Activated B cell treated with CpG ODN at 0.5 μM for 24 hours (primary cell): ENCODE measurements around the gene AIM2. TPM values are rescaled to one million over a fixed set of nuclear protein-coding genes. Genes with fewer than 3 reads are reported as not detected.
"Not testable (repeated sequence)": the region's sequence is repeated elsewhere in the genome, so short reads cannot be mapped to it uniquely, and the experiment has no call there.

ENCODE experiments used
- ATAC-seq: fragments of 200-7000 bp; cut with Tn5 transposase; one replicate; pipeline ENCODE4 v1.10.0; 2021; ENCODE audit warnings: low read depth, mild to moderate bottlenecking, moderate library complexity
- CTCF ChIA-PET: fragments of 350-600 bp; sonication (Branson Sonifier 250); formaldehyde crosslinking; loops from one replicate; lab custom pipeline; 2021; ENCODE audit warnings: antibody characterized with exemption; lab: Charles Lee
- POLR2A ChIA-PET: fragments of 350-600 bp; sonication (Branson Sonifier 250); formaldehyde crosslinking; loops from one replicate; lab custom pipeline; 2021; ENCODE audit warnings: antibody characterized with exemption; lab: Charles Lee
- DNase-seq: peaks from one replicate; pipeline ENCODE4 v3.0.0; 2022
- H3K27ac Mint-ChIP-seq: one replicate; pipeline ENCODE4 v1.8.0; 2020; ENCODE audit warnings: mixed read lengths
- H3K27me3 Mint-ChIP-seq: one replicate; pipeline ENCODE4 v1.8.0; 2021; ENCODE audit warnings: mixed read lengths
- H3K36me3 Mint-ChIP-seq: one replicate; pipeline ENCODE4 v1.8.0; 2021; ENCODE audit warnings: low read depth, mixed read lengths
- H3K4me1 Mint-ChIP-seq: one replicate; pipeline ENCODE4 v1.8.0; 2021; ENCODE audit warnings: mixed read lengths
- H3K4me3 Mint-ChIP-seq: one replicate; pipeline ENCODE4 v1.8.0; 2020; ENCODE audit warnings: mild to moderate bottlenecking, mixed read lengths
- H3K9me3 Mint-ChIP-seq: one replicate; pipeline ENCODE4 v1.8.0; 2020; ENCODE audit warnings: mixed read lengths
- intact Hi-C: fragments of 100-400 bp; cut with micrococcal nuclease; formaldehyde crosslinking; loops from one replicate; pipeline ENCODE4 v1.15.1; 2024
- total RNA-seq: library from RNA; stranded (reverse); gene quantifications from 2 replicates; pipeline ENCODE4 v1.2.3, GENCODE V29; 2022
- TF ChIP-seq, protein P1 (sequence below): fragments of 200-600 bp; IDR thresholded peaks from one replicate; pipeline ENCODE4 v1.8.0; 2022; ENCODE audit warnings: antibody characterized with exemption, mild to moderate bottlenecking

The AIM2 gene
- total RNA-seq, 1 donor from 2014 or later, result 53.3 TPM

DNA sequence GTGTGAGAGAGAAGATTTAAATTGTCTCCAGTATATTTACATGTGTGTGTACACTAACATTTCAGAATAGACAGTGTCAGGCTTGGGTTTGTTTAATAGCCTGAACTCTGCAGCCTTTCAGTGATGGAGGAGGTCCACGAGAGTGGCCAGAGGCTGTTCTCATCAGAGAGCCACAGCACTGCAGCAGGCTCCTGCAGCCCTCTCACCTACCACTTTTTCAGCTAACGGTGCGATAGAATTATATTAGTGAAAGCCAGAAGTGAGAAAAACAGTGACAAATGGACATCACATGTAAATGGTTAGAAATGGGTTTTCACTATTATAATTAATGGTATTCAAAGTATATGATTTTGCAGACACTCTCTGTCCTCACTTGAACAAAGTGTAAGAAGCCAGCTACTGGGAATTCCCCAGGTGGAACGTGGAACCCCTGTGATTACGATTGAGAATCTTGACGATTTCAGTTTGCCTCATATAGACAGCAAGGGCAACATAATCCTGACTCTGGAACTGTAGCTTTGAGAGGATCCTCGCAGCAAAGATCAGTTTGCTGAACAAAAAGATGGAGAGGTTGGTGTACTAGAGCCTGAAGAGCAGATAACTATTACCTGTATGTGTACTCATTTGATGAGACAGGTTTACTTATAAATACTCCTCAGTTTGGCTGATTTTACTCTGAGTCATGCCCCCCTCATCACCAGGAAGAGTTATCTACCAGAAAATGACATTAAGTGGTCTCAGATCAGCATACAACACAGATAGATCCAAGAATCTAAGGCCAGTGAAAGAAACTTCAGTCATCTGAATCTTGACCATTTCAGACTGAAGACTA, 35.5 kb downstream of the AIM2 start:
- Mint-ChIP-seq H3K9me3 (no peaks in the 10 kb centered on the region), H3K36me3 (peaks cover 89% of the 10 kb centered on the region), H3K4me1 (peaks cover 19% of the 10 kb centered on the region), H3K4me3 (no peak overlapping the region), H3K27ac (peak overlapping the region; percentile 76), H3K27me3 (no peaks in the 10 kb centered on the region)
- ChIA-PET CTCF (interaction anchor here (1.4 kb wide), 1 partner anchor 30 kb away, joined by 4 read pairs; no protein-coding TSS in a partner anchor), POLR2A (interaction anchor here (0.9 to 1.3 kb wide), 4 partner anchors 19 to 33 kb away, joined by 3 to 5 read pairs (median 3); no protein-coding TSS in a partner anchor)
- intact Hi-C loops, result loop anchor here (2.0 kb wide), 1 partner anchor 14 kb away; no protein-coding TSS in a partner anchor
- ATAC-seq (peak; percentile 42), DNase-seq (no peak)
- TF ChIP-seq, protein P1, sequence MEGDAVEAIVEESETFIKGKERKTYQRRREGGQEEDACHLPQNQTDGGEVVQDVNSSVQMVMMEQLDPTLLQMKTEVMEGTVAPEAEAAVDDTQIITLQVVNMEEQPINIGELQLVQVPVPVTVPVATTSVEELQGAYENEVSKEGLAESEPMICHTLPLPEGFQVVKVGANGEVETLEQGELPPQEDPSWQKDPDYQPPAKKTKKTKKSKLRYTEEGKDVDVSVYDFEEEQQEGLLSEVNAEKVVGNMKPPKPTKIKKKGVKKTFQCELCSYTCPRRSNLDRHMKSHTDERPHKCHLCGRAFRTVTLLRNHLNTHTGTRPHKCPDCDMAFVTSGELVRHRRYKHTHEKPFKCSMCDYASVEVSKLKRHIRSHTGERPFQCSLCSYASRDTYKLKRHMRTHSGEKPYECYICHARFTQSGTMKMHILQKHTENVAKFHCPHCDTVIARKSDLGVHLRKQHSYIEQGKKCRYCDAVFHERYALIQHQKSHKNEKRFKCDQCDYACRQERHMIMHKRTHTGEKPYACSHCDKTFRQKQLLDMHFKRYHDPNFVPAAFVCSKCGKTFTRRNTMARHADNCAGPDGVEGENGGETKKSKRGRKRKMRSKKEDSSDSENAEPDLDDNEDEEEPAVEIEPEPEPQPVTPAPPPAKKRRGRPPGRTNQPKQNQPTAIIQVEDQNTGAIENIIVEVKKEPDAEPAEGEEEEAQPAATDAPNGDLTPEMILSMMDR, result no peak

DNA sequence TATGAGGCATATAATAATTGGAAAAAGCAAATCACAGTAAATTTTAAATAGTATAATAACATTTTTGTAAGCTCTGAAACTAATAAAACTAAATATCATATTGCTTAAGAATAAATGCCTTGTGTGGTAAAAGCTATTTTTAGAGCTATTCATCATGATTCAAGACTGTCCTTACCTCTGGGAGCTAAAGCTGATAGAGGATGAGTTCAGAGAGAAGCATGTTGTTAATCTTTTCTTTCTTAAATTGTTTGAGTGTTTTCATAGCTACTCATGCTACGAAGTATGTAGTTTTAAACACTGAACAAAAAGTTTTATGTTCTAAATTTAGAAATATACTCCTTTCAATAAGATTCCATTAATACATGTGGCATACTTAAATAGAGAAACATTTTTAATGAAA, 36.4 kb downstream of the AIM2 start:
- ChIA-PET POLR2A (interaction anchor here (0.9 to 1.3 kb wide), 2 partner anchors 26 to 32 kb away, joined by 3 read pairs; no protein-coding TSS in a partner anchor), CTCF (interaction anchor here (1.5 kb wide), 1 partner anchor 22 kb away, joined by 3 read pairs; no protein-coding TSS in a partner anchor)
- TF ChIP-seq, protein P1, result no peak
- ATAC-seq, result no peak
- Mint-ChIP-seq H3K27me3 (no peaks in the 10 kb centered on the region), H3K9me3 (no peaks in the 10 kb centered on the region), H3K4me3 (no peak overlapping the region), H3K4me1 (peaks cover 18% of the 10 kb centered on the region), H3K27ac (peak overlapping the region; percentile 76), H3K36me3 (peaks cover 92% of the 10 kb centered on the region)
- no peak for DNase-seq
- intact Hi-C loops, result loop anchor here (2.0 kb wide), 1 partner anchor 13 kb away; no protein-coding TSS in a partner anchor

DNA sequence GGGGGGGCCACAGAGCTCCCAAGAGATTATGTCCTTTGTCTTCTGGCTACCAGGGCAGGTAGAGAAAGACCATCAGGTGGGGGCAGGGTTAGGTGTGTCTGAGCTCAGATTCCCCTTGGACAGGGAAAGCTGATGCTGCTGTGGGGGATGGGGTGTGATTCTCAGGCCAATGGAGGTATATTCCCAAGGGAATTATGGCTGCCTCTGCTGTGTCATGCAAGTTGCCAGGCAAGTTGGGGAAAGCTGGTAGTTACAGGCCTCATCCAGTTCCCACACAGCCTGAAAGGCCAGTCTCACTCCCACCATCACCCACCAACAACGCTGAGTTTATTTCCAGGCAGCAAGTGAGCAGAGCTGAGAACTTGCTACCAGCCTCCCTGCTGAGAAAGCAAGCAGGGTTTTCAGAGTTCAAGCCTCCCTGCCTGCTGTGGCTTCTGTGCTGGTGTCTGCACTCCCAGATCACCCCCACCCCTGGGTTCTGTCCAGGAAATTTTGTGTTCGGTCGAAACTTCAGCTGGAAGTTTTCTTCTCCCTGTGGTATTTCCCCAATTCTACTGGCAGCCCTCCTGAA, 45.6 kb downstream of the AIM2 start:
- peak overlapping the region; percentile 35 for H3K27ac Mint-ChIP-seq
- no peak overlapping the region for H3K4me3 Mint-ChIP-seq
- ChIA-PET CTCF (interaction anchor here (3.2 kb wide), 1 partner anchor 41 kb away, joined by 14 read pairs; no protein-coding TSS in a partner anchor), POLR2A (interaction anchor here (1.3 kb wide), 1 partner anchor 15 kb away, joined by 4 read pairs; no protein-coding TSS in a partner anchor)
- intact Hi-C loops, result loop anchor here (2.0 kb wide), 1 partner anchor 16 kb away; no protein-coding TSS in a partner anchor
- H3K36me3 Mint-ChIP-seq, result peaks cover 92% of the 10 kb centered on the region
- DNase-seq (no peak), ATAC-seq (no peak)
- no peaks in the 10 kb centered on the region for H3K27me3 Mint-ChIP-seq
- peaks cover 65% of the 10 kb centered on the region for H3K4me1 Mint-ChIP-seq
- H3K9me3 Mint-ChIP-seq, result peaks cover 4% of the 10 kb centered on the region
- TF ChIP-seq, protein P1, result no peak

DNA sequence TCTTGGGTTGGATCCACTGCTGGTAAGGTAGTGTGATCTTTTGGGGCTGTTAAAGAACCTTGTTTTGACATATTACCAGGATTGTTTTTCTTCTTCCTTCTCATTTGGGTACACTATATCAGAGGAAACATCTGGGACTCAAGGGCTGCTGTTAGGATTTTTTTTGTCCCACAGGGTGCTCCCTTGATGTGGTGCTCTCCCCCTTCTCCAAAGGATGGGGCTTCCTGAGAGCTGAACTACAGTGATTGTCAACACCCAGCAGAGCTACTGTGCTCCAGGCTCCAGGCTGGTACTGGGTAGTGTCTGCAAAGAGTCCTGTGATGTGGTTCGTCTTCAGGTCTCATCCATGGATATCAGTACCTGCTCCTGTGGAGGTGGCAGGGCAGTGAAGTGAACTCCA, 46.3 kb downstream of the AIM2 start:
- Mint-ChIP-seq H3K27ac (peak overlapping the region; percentile 63), H3K9me3 (peaks cover 4% of the 10 kb centered on the region)

DNA sequence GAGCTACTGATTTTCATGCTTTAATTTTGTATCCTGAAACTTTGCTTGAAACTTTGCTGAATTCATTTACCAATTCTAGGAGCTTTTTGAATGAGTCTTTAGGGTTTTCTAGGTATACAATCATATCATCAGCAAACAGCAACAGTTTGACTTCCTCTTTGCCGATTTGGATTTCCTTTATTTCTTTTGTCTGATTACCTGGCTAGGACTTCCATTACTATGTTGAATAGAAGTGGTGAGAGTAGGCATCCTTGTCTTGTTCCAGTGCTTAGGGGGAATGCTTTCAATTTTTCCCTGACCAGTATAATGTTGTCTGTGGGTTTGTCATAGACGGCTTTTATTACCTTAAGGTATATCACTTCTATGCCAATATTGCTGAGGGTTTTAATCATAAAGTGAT, 49.7 kb downstream of the AIM2 start:
- ATAC-seq, H3K27me3 Mint-ChIP-seq, DNase-seq, CTCF ChIA-PET, H3K9me3 Mint-ChIP-seq: not testable (repeated sequence)
- intact Hi-C loops, result loop anchor here (2.0 kb wide), 1 partner anchor 14 kb away; no protein-coding TSS in a partner anchor
- POLR2A ChIA-PET, result interaction anchor here (1.0 kb wide), 1 partner anchor 41 kb away, joined by 4 read pairs; no protein-coding TSS in a partner anchor
- H3K36me3 Mint-ChIP-seq, result peaks cover 88% of the 10 kb centered on the region
- H3K27ac Mint-ChIP-seq, result peak overlapping the region; percentile 15
- H3K4me3 Mint-ChIP-seq, result peak overlapping the region; percentile 11
- H3K4me1 Mint-ChIP-seq, result peaks cover 73% of the 10 kb centered on the region

More for the DNA sequence above, 46.3 kb downstream of the AIM2 start:
- peaks cover 72% of the 10 kb centered on the region for H3K4me1 Mint-ChIP-seq
- ChIA-PET CTCF (interaction anchor here (3.2 kb wide), 1 partner anchor 41 kb away, joined by 14 read pairs; no protein-coding TSS in a partner anchor), POLR2A (interaction anchor here (1.3 kb wide), 1 partner anchor 15 kb away, joined by 4 read pairs; no protein-coding TSS in a partner anchor)
- ATAC-seq (no peak), DNase-seq (no peak)
- peaks cover 92% of the 10 kb centered on the region for H3K36me3 Mint-ChIP-seq
- H3K27me3 Mint-ChIP-seq, result no peaks in the 10 kb centered on the region
- intact Hi-C loops, result loop anchor here (2.0 kb wide), 1 partner anchor 16 kb away; no protein-coding TSS in a partner anchor
- TF ChIP-seq, protein P1, result no peak
- H3K4me3 Mint-ChIP-seq, result no peak overlapping the region
